Measurements from ENCODE around the gene TMEM161A. TPM values are rescaled to one million over a fixed set of nuclear protein-coding genes. Genes with fewer than 3 reads are reported as not detected.
A peak's percentile ranks its signal among the peaks of the same experiment; 100 is the strongest.

TMEM161A gene
- total and polyA plus RNA-seq, 3 donors from 2014 or later: 13.2 to 18.7 (median 17.4) TPM

GRCh38 chr19:19123386-19123785, 14.9 kb downstream of the TMEM161A start:
- DNase-seq: no peak
- no peaks in the 10 kb centered on the region for H3K36me3 ChIP-seq (ENCODE audit: low read depth, missing control alignments)

GRCh38 chr19:19122902-19123301, 15.4 kb downstream of the TMEM161A start:
- no peaks in the 10 kb centered on the region for H3K9me3 ChIP-seq
- H3K36me3 ChIP-seq (ENCODE audit: low read depth, missing control alignments): no peaks in the 10 kb centered on the region
- H3K27me3 ChIP-seq: no peaks in the 10 kb centered on the region
- H3K4me3 ChIP-seq: no peak overlapping the region
- WGBS, 2 donors: 85 to 86% methylated on average over 1 of the region's 1 CpG
- no peak for DNase-seq
- intact Hi-C loops (cut with DNase I; ENCODE audit: low total_unique reads): no loop called here
- no peaks in the 10 kb centered on the region for H3K4me1 ChIP-seq
- H3K27ac ChIP-seq: no peak overlapping the region
- TF ChIP-seq CTCF (IDR thresholded peaks at IDR 0.05): no peak

More at GRCh38 chr19:19123386-19123785, 14.9 kb downstream of the TMEM161A start:
- no peaks in the 10 kb centered on the region for H3K9me3 ChIP-seq
- H3K4me3 ChIP-seq: no peak overlapping the region
- intact Hi-C loops (cut with DNase I; ENCODE audit: low total_unique reads): no loop called here
- TF ChIP-seq CTCF (IDR thresholded peaks at IDR 0.05): no peak
- no peak for TF ChIP-seq POLR2A (IDR thresholded peaks at IDR 0.05)
- no peak overlapping the region for H3K27ac ChIP-seq
- no peaks in the 10 kb centered on the region for H3K4me1 ChIP-seq
- H3K27me3 ChIP-seq: no peaks in the 10 kb centered on the region

- intact Hi-C loops (cut with DNase I; ENCODE audit: low total_unique reads): no loop called here
- WGBS, 2 donors: 82 to 100% methylated on average over 1 to 9 of the region's 10 CpGs
- Histone ChIP-seq H3K27me3 (no peaks in the 10 kb centered on the region), H3K4me1 (no peaks in the 10 kb centered on the region), H3K36me3 (ENCODE audit: low read depth, missing control alignments) (no peaks in the 10 kb centered on the region), H3K4me3 (no peak overlapping the region), H3K9me3 (no peaks in the 10 kb centered on the region), H3K27ac (no peak overlapping the region)
- TF ChIP-seq CTCF (IDR thresholded peaks at IDR 0.05) (no peak), POLR2A (IDR thresholded peaks at IDR 0.05) (no peak)
- no peak for DNase-seq
Measured at GRCh38 chr19:19121371-19121770, 16.9 kb downstream of the TMEM161A start.

- H3K36me3 ChIP-seq (ENCODE audit: low read depth, missing control alignments): no peaks in the 10 kb centered on the region
- TF ChIP-seq CTCF (IDR thresholded peaks at IDR 0.05) (no peak), POLR2A (IDR thresholded peaks at IDR 0.05) (no peak)
- H3K27ac ChIP-seq: no peak overlapping the region
- H3K9me3 ChIP-seq: no peaks in the 10 kb centered on the region
- H3K4me3 ChIP-seq: peak overlapping the region in 1 of 2 donors; percentile 36
- no peaks in the 10 kb centered on the region for H3K4me1 ChIP-seq
- 45 to 52% methylated on average over 22 to 39 of the region's 39 CpGs for WGBS, 2 donors
- H3K27me3 ChIP-seq: no peaks in the 10 kb centered on the region
- peak; percentile 82 for DNase-seq
- intact Hi-C loops (cut with DNase I; ENCODE audit: low total_unique reads): no loop called here
Measured at GRCh38 chr19:19120308-19121231, 17.7 kb downstream of the TMEM161A start.
